Ovary (tissue), 3 donors: ENCODE results near the gene NUDT17.

Experiments used
- POLR2A ChIP-seq: fragments of 450-650 bp; IDR thresholded peaks from one replicate; pipeline ENCODE4 v1.6.1; 2017; ENCODE audit warnings: antibody characterized with exemption, mild to moderate bottlenecking, moderate library complexity
- TF ChIP-seq, protein P1 (sequence below), 3 donors: fragments of 450-650 bp in 2 of 3; fragments of 200-600 bp in 1 of 3; IDR thresholded peaks; one replicate each; pipeline versions ENCODE4 v1.5.1 to v1.8.0; 2016 to 2022; ENCODE audit warnings: antibody characterized with exemption in 3 of 3, mild to moderate bottlenecking in 1 of 3
- donor health status: DM: no; HTN: no; CAD: no.

DNA sequence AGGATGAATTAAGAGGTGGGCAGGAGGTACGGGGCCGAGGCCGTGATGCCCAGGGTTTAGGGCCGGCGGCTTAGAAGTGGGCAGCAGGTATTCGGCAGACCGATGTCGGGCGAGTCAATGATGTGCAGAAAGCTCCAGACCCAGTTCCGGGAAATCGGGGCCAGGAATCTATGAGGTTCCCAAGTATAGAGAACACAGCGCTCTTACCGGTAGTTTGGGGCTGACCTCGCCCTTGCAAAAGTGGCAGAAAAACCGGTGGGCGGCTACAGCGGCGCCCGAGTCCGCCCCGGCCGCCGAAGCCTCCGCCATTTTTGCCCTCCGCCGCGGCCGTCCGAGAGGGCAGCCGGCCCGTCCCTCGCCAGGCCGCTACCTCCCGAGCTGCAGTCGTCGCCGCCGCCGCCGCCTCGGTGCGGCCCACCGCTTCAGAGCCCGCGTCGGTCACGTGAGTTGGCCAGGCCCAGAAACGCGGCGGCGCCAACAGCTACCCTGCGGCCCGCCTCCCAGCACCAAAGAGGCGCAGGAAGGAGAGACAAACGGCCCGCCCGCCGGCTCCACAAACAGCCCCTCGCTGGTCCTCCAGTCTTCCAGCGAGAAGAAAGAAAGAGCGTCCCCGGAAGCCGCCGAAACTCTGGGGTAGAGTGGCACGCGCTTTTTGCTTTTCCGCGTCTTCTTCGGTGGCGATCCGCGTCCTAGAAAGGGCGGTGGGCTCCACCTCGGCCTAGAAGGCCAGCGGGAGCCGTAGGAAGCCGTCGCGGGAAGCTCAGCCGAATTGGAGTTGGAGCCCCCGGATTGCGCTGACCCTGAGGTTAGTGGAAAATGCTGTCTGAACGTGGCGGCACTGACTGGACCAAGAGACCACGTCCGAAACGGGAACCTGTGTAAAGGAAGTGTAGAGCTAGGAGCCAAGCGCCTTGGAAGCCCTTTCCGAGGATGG, 21.6 kb upstream of the NUDT17 start, which contains the start of the genes POLR3C and RNF115:
- TF ChIP-seq POLR2A, result peak; percentile 79
- TF ChIP-seq, protein P1, sequence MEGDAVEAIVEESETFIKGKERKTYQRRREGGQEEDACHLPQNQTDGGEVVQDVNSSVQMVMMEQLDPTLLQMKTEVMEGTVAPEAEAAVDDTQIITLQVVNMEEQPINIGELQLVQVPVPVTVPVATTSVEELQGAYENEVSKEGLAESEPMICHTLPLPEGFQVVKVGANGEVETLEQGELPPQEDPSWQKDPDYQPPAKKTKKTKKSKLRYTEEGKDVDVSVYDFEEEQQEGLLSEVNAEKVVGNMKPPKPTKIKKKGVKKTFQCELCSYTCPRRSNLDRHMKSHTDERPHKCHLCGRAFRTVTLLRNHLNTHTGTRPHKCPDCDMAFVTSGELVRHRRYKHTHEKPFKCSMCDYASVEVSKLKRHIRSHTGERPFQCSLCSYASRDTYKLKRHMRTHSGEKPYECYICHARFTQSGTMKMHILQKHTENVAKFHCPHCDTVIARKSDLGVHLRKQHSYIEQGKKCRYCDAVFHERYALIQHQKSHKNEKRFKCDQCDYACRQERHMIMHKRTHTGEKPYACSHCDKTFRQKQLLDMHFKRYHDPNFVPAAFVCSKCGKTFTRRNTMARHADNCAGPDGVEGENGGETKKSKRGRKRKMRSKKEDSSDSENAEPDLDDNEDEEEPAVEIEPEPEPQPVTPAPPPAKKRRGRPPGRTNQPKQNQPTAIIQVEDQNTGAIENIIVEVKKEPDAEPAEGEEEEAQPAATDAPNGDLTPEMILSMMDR (IDR thresholded peaks at IDR 0.05), result no peak
